HCT116 (cell line): ENCODE data around the gene ITGA11. TPM values are rescaled to one million over a fixed set of nuclear protein-coding genes. Genes with fewer than 3 reads are reported as not detected.

ENCODE experiments used
- ATAC-seq: fragments of 200-7000 bp; cut with Tn5 transposase; 2 replicates; pipeline ENCODE4 v1.9.1; 2020; ENCODE audit warnings: mild to moderate bottlenecking, moderate library complexity
- BruUV-seq: library from RNA; stranded (reverse); fragments of 400-500 nt; replicated peaks from 2 replicates; lab custom pipeline; 2021; lab: Mats Ljungman, UMichigan
- CTCF ChIA-PET: fragments of 300-600 bp; sonication (Branson Sonifier 250); formaldehyde crosslinking; loops from one replicate; lab custom pipeline; 2021; ENCODE audit warnings: antibody characterized with exemption; lab: Charles Lee
- POLR2A ChIA-PET: fragments of 300-600, 350-600 bp; sonication (Branson Sonifier 250); formaldehyde crosslinking; loops from one replicate; lab custom pipeline; 2021; ENCODE audit warnings: antibody characterized with exemption; lab: Charles Lee
- RAD21 ChIA-PET, 2 experiments: fragments of 300-600 bp; sonication (Branson Sonifier 250); formaldehyde crosslinking; loops; one replicate each; lab custom pipeline; 2023; ENCODE audit warnings: low total read pairs in 2 of 2; ENCODE audit not compliant: uncharacterized antibody in 2 of 2, unreplicated experiment in 2 of 2, low non-redundant PET in 1 of 2; lab: Charles Lee
- DNase-seq: peaks from one replicate; pipeline ENCODE4 v3.0.0-alpha.2; 2010; ENCODE audit warnings: low read depth, low spot score
- H2AFZ ChIP-seq: fragments of 200-600 bp; shearing (Covaris generic), sonication (generic); 2 replicates; pipeline ENCODE4 v1.6.1; 2017; ENCODE audit warnings: low read depth, mixed run types, mixed read lengths, antibody characterized with exemption, low read length; ENCODE audit not compliant: poor library complexity, severe bottlenecking
- H3K27ac ChIP-seq: 2 replicates; pipeline ENCODE4 v1.5.1; 2012; ENCODE audit warnings: low read depth, low read length
- H3K27me3 ChIP-seq: fragments of 200-600 bp; sonication (generic); 2 replicates; pipeline ENCODE4 v1.6.1; 2016; ENCODE audit warnings: mixed run types, low read length, mixed read lengths; ENCODE audit not compliant: insufficient read depth
- H3K36me3 ChIP-seq, 2 experiments: fragments of 200-500 bp in 1 of 2; fragments of 200-600 bp in 1 of 2; sonication (Bioruptor generic) in 1 of 2; sonication (generic) in 1 of 2; 2 replicates each; pipeline versions ENCODE4 v1.5.1 to v1.6.1; 2014 to 2016; ENCODE audit warnings: low read length in 2 of 2, inconsistent platforms in 1 of 2, mixed read lengths in 1 of 2, mixed run types in 1 of 2; ENCODE audit not compliant: insufficient read depth in 2 of 2, control insufficient read depth in 1 of 2
- H3K4me1 ChIP-seq, 2 experiments: fragments of 200-600 bp in 1 of 2; sonication (generic) in 1 of 2; 2 replicates each; pipeline versions ENCODE4 v1.5.1 to v1.6.1; 2012 to 2017; ENCODE audit warnings: low read length in 2 of 2, inconsistent platforms in 1 of 2, mild to moderate bottlenecking in 1 of 2, mixed read lengths in 1 of 2, mixed run types in 1 of 2, moderate library complexity in 1 of 2; ENCODE audit not compliant: insufficient read depth in 2 of 2, control insufficient read depth in 1 of 2
- H3K4me2 ChIP-seq: fragments of 200-600 bp; sonication (generic); 2 replicates; pipeline ENCODE4 v1.6.1; 2017; ENCODE audit warnings: mixed run types, low read length, mixed read lengths
- H3K4me3 ChIP-seq, 2 experiments: fragments of 200-600 bp in 1 of 2; sonication (generic) in 1 of 2; replicated peaks in 1 of 2; 2 replicates each; pipeline ENCODE4 v1.5.1; 2011 to 2016; ENCODE audit warnings: low read length in 2 of 2, control low read depth in 1 of 2, low read depth in 1 of 2, mild to moderate bottlenecking in 1 of 2, mixed read lengths in 1 of 2, mixed run types in 1 of 2
- H3K79me2 ChIP-seq: fragments of 200-600 bp; sonication (generic); 2 replicates; pipeline ENCODE4 v1.6.1; 2017; ENCODE audit warnings: mild to moderate bottlenecking, mixed run types, low read length, moderate library complexity, mixed read lengths; ENCODE audit not compliant: insufficient read depth
- H3K9ac ChIP-seq: fragments of 200-600 bp; sonication (generic); 2 replicates; pipeline ENCODE4 v1.6.1; 2016; ENCODE audit warnings: low read length, mixed read lengths
- H3K9me2 ChIP-seq: fragments of 200-600 bp; sonication (generic), shearing (Covaris generic); 2 replicates; pipeline ENCODE4 v1.6.1; 2017; ENCODE audit warnings: mixed run types, mild to moderate bottlenecking, moderate library complexity; ENCODE audit not compliant: insufficient read depth
- H3K9me3 ChIP-seq, 2 experiments: fragments of 200-500 bp in 1 of 2; fragments of 200-600 bp in 1 of 2; sonication (Bioruptor generic) in 1 of 2; sonication (generic) in 1 of 2; 2 replicates each; pipeline ENCODE4 v1.6.1; 2014 to 2017; ENCODE audit warnings: low read length in 2 of 2, mixed read lengths in 2 of 2, inconsistent platforms in 1 of 2, low read depth in 1 of 2, mild to moderate bottlenecking in 1 of 2, mixed run types in 1 of 2, moderate library complexity in 1 of 2; ENCODE audit not compliant: control insufficient read depth in 1 of 2, insufficient read depth in 1 of 2
- H4K20me1 ChIP-seq: fragments of 200-600 bp; sonication (generic), shearing (Covaris generic); 2 replicates; pipeline ENCODE4 v1.6.1; 2017; ENCODE audit warnings: mixed run types, mild to moderate bottlenecking, moderate library complexity; ENCODE audit not compliant: insufficient read depth
- ATF3 ChIP-seq: IDR thresholded peaks from 2 replicates; pipeline ENCODE4 v1.6.1; 2012
- CBX3 ChIP-seq: IDR thresholded peaks from 2 replicates; pipeline ENCODE4 v1.6.1; 2012; ENCODE audit warnings: low read depth
- CEBPB ChIP-seq: IDR thresholded peaks from 2 replicates; pipeline ENCODE4 v1.6.1; 2012; ENCODE audit warnings: low read depth
- ELF1 ChIP-seq: IDR thresholded peaks from 2 replicates; pipeline ENCODE4 v1.6.1; 2012; ENCODE audit warnings: low read depth, borderline replicate concordance
- EZH2 ChIP-seq: fragments of 200-600 bp; sonication (generic); IDR thresholded peaks from 2 replicates; pipeline ENCODE4 v1.6.1; 2017; ENCODE audit warnings: antibody characterized with exemption, mixed run types
- EZH2phosphoT487 ChIP-seq: fragments of 200-600 bp; IDR thresholded peaks from 2 replicates; pipeline ENCODE4 v1.6.1; 2018; ENCODE audit warnings: antibody characterized with exemption, borderline replicate concordance
- JUND ChIP-seq: IDR thresholded peaks from 2 replicates; pipeline ENCODE4 v1.6.1; 2012
- POLR2A ChIP-seq: IDR thresholded peaks from 2 replicates; pipeline ENCODE4 v1.7.0; 2011; ENCODE audit warnings: borderline replicate concordance; ENCODE audit not compliant: insufficient read depth, insufficient read length; ENCODE audit errors: extremely low read depth
- POLR2AphosphoS5 ChIP-seq: IDR thresholded peaks from 2 replicates; pipeline ENCODE4 v1.6.1; 2011; ENCODE audit warnings: mild to moderate bottlenecking, low read depth, low read length, moderate library complexity
- RAD21 ChIP-seq: IDR thresholded peaks from 2 replicates; pipeline ENCODE4 v1.6.1; 2012; ENCODE audit warnings: low read depth, mild to moderate bottlenecking
- SRF ChIP-seq: IDR thresholded peaks from 2 replicates; pipeline ENCODE4 v1.6.1; 2012; ENCODE audit warnings: low read depth
- TCF7L2 ChIP-seq: IDR thresholded peaks from 2 replicates; pipeline ENCODE4 v1.7.0; 2011; ENCODE audit warnings: borderline replicate concordance, inconsistent platforms; ENCODE audit not compliant: insufficient read depth, insufficient read length; ENCODE audit errors: extremely low read depth
- intact Hi-C: fragments of 100-400 bp; cut with micrococcal nuclease; formaldehyde crosslinking; loops from 2 replicates; pipeline ENCODE4 v1.10.0; 2022
- total RNA-seq: library from RNA; stranded (reverse); gene quantifications from one replicate; pipeline ENCODE4 v1.2.1, GENCODE V29; 2021; ENCODE audit not compliant: unreplicated experiment
- TF ChIP-seq, protein P1 (sequence below), 3 experiments: fragments of 200-600 bp in 1 of 3; sonication (generic) in 1 of 3; IDR thresholded peaks in 2 of 3; conservative IDR thresholded peaks in 1 of 3; 2 replicates each; pipeline ENCODE4 v1.5.1; 2012 to 2017; ENCODE audit warnings: low read depth in 2 of 3, low read length in 2 of 3, antibody characterized with exemption in 1 of 3, borderline replicate concordance in 1 of 3, control low read depth in 1 of 3, mild to moderate bottlenecking in 1 of 3, mixed read lengths in 1 of 3, mixed run types in 1 of 3, moderate library complexity in 1 of 3; ENCODE audit not compliant: insufficient read depth in 1 of 3
- TF ChIP-seq, protein P2 (sequence below): IDR thresholded peaks from 2 replicates; pipeline ENCODE4 v1.6.1; 2012; ENCODE audit warnings: low read depth

ITGA11 gene
- total RNA-seq, 1 experiment from 2014 or later, result not detected

DNA sequence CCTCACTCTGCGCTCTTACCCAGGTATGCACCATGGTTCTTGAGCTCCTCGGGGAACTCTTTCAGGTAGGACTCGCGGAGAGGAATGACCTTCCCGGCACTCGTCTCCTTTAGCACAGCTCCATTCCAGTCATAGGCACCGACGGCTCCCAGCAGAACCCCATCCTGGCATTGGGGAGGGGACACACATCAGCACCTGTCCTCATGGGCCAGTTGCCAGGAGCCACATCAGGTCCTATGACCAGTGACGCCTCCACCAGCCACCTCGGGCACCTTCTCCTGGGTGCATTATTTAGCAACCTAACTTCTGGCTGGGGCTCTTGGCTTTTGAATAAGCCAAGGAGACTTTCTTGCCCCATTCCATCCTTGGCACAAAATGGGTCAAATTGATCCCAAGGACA is 92.5 kb downstream of the ITGA11 start (continued):
- TF ChIP-seq ATF3 (no peak), EZH2phosphoT487 (no peak), TCF7L2 (no peak), POLR2A (no peak), RAD21 (no peak), CBX3 (no peak)
- TF ChIP-seq, protein P1, sequence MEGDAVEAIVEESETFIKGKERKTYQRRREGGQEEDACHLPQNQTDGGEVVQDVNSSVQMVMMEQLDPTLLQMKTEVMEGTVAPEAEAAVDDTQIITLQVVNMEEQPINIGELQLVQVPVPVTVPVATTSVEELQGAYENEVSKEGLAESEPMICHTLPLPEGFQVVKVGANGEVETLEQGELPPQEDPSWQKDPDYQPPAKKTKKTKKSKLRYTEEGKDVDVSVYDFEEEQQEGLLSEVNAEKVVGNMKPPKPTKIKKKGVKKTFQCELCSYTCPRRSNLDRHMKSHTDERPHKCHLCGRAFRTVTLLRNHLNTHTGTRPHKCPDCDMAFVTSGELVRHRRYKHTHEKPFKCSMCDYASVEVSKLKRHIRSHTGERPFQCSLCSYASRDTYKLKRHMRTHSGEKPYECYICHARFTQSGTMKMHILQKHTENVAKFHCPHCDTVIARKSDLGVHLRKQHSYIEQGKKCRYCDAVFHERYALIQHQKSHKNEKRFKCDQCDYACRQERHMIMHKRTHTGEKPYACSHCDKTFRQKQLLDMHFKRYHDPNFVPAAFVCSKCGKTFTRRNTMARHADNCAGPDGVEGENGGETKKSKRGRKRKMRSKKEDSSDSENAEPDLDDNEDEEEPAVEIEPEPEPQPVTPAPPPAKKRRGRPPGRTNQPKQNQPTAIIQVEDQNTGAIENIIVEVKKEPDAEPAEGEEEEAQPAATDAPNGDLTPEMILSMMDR (IDR thresholded peaks at IDR 0.05 in 2 of 3, conservative IDR thresholded peaks at IDR 0.05 in 1 of 3; ENCODE audit: borderline replicate concordance in 1 of 3, insufficient read depth in 1 of 3, low read depth in 2 of 3, low read length in 2 of 3), result no peak

DNA sequence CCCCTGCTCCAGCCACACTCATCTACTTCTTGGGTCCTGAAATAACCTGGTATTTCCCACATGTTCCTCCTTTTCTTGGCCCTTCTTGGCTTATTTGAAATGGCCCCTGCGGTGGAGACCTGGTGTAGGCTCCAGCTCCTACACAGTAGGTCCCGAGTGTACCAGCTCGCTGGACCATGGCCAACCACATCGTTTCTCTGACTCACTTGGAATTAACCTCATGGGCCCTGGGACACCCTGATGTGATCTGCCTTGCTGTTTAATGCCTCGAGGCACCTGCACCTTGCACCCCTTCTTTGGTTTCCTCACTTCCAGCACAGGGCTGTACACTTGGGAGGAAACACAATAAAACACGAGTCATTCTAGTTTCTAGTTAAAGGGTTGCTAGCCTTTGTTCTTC is 94.1 kb downstream of the ITGA11 start:
- Histone ChIP-seq H3K9me2 (no peaks in the 10 kb centered on the region), H3K4me1 (peaks cover 0 to 8% of the 10 kb centered on the region in 2 experiments; a peak in 2 of 4 replicates), H3K27ac (no peak overlapping the region), H3K36me3 (no peaks in the 10 kb centered on the region), H3K9me3 (no peaks in the 10 kb centered on the region), H3K27me3 (no peaks in the 10 kb centered on the region), H3K4me2 (no peak overlapping the region), H3K79me2 (no peaks in the 10 kb centered on the region), H3K4me3 (no peak overlapping the region), H3K9ac (no peak overlapping the region), H2AFZ (no peak overlapping the region), H4K20me1 (no peaks in the 10 kb centered on the region)
- DNase-seq (no peak), ATAC-seq (no peak)
- intact Hi-C loops, result no loop called here
- CTCF ChIA-PET, result no interaction called here
- TF ChIP-seq POLR2A (no peak), ELF1 (no peak), EZH2 (no peak), CEBPB (no peak), SRF (no peak), POLR2AphosphoS5 (no peak), JUND (no peak), ATF3 (no peak), EZH2phosphoT487 (no peak)
- TF ChIP-seq, protein P2, sequence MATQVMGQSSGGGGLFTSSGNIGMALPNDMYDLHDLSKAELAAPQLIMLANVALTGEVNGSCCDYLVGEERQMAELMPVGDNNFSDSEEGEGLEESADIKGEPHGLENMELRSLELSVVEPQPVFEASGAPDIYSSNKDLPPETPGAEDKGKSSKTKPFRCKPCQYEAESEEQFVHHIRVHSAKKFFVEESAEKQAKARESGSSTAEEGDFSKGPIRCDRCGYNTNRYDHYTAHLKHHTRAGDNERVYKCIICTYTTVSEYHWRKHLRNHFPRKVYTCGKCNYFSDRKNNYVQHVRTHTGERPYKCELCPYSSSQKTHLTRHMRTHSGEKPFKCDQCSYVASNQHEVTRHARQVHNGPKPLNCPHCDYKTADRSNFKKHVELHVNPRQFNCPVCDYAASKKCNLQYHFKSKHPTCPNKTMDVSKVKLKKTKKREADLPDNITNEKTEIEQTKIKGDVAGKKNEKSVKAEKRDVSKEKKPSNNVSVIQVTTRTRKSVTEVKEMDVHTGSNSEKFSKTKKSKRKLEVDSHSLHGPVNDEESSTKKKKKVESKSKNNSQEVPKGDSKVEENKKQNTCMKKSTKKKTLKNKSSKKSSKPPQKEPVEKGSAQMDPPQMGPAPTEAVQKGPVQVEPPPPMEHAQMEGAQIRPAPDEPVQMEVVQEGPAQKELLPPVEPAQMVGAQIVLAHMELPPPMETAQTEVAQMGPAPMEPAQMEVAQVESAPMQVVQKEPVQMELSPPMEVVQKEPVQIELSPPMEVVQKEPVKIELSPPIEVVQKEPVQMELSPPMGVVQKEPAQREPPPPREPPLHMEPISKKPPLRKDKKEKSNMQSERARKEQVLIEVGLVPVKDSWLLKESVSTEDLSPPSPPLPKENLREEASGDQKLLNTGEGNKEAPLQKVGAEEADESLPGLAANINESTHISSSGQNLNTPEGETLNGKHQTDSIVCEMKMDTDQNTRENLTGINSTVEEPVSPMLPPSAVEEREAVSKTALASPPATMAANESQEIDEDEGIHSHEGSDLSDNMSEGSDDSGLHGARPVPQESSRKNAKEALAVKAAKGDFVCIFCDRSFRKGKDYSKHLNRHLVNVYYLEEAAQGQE, result no peak
- POLR2A ChIA-PET, result no interaction called here
- RAD21 ChIA-PET, result no interaction called here
- no TSS peak for BruUV-seq
